IPS-15b (cell line): ENCODE measurements around the gene DICER1.
"Not testable (repeated sequence)": the region's sequence is repeated elsewhere in the genome, so short reads cannot be mapped to it uniquely, and the experiment has no call there.

ENCODE experiments used
- H3K27me3 ChIP-seq: one replicate; pipeline ENCODE4 v1.6.1; 2013; ENCODE audit warnings: low read length; ENCODE audit not compliant: control insufficient read depth, insufficient read depth
- H3K36me3 ChIP-seq: one replicate; pipeline ENCODE4 v1.6.1; 2013; ENCODE audit warnings: low read length; ENCODE audit not compliant: control insufficient read depth, insufficient read depth
- H3K4me1 ChIP-seq: one replicate; pipeline ENCODE4 v1.6.1; 2013; ENCODE audit warnings: mild to moderate bottlenecking, low read length; ENCODE audit not compliant: control insufficient read depth, insufficient read depth
- H3K4me3 ChIP-seq: one replicate; pipeline ENCODE4 v1.5.1; 2013; ENCODE audit warnings: low read depth, low read length
- H3K9ac ChIP-seq: one replicate; pipeline ENCODE4 v1.6.1; 2013; ENCODE audit warnings: low read depth, mild to moderate bottlenecking, low read length
- H3K9me3 ChIP-seq: one replicate; pipeline ENCODE4 v1.6.1; 2013; ENCODE audit warnings: mild to moderate bottlenecking, low read length; ENCODE audit not compliant: control insufficient read depth, insufficient read depth

DICER1 gene

GRCh38 chr14:95183082-95183481, 25.8 kb upstream of the DICER1 start:
- Histone ChIP-seq H3K4me1 (no peaks in the 10 kb centered on the region), H3K27me3 (no peaks in the 10 kb centered on the region), H3K9ac (no peak overlapping the region), H3K4me3 (no peak overlapping the region), H3K9me3 (no peaks in the 10 kb centered on the region), H3K36me3 (no peaks in the 10 kb centered on the region)

GRCh38 chr14:95182379-95182778, 25.1 kb upstream of the DICER1 start:
- Histone ChIP-seq H3K9ac (no peak overlapping the region), H3K9me3 (no peaks in the 10 kb centered on the region), H3K36me3 (no peaks in the 10 kb centered on the region), H3K27me3 (no peaks in the 10 kb centered on the region), H3K4me1 (no peaks in the 10 kb centered on the region), H3K4me3 (no peak overlapping the region)

DNA sequence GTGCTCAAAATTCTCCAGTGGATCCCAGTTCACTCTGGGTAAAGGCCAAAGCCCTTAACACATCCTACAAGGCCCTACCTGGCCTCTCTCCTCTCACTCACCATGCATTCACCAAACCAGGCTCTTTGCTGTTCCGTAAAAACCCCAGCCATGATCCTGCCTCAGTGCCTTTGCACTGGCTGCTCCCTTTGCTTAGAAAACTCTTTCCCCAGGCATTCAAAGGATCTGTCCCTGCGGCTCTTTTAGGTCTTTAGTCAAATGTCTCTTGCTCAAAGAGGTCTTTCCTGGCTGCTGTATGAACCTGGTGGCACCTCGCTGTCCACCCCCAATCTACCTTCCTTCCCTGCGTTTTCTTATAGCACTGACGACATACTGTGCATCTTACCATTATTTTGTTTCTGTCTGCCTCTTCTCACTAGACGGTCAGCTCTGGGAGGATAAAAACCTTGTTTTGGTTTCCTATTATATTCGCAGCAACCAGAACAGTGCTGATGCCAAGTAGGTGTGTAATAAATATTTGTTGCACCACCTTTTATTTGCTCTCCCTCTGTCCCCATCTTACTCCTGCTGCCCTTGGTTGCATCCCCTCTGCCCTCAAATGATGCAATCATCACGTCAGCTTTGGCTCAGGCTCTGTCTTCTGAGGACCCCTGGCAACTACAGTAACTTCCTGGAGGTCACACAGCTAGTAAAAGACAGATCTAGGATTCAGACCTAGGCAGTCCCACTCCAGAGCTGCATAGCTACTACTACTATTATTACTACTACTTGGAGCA, 23.8 kb upstream of the DICER1 start:
- Histone ChIP-seq H3K9ac (no peak overlapping the region), H3K4me1 (no peaks in the 10 kb centered on the region)

GRCh38 chr14:95175670-95176069, 18.3 kb upstream of the DICER1 start:
- H3K36me3 ChIP-seq, H3K9ac ChIP-seq, H3K4me1 ChIP-seq, H3K27me3 ChIP-seq, H3K9me3 ChIP-seq, H3K4me3 ChIP-seq: not testable (repeated sequence)

More for the DNA sequence above, 23.8 kb upstream of the DICER1 start:
- Histone ChIP-seq H3K27me3 (no peaks in the 10 kb centered on the region), H3K4me3 (no peak overlapping the region), H3K9me3 (no peaks in the 10 kb centered on the region), H3K36me3 (no peaks in the 10 kb centered on the region)

DNA sequence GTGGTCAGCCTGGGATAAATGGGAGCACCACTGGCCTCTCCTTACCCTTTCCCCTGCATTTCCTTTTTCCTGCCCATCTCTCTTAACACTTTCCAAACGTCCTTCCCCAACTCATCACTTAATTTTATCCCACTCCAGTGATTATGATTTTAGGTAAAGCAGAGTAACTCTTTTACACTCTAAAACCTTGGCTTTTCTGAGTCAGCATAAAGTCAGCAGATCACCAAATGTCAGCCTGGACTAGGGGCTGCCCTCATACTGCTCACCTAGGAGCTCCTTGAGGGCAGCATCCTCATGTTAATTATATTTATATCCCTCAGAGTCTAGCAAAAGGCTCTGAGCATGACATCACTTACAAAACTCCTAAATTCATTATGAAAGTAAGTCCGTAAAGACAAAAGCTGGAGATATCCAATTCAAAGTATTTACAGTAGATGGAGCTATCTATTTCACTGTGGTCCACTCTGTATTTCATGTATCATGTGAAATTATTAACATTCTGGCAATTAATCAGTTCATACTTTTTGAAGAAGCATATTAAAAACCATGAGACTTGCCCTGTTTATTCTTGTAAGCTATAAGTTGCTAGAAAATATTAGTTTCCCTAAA, 17.0 kb upstream of the DICER1 start:
- Histone ChIP-seq H3K4me3 (no peak overlapping the region), H3K9ac (no peak overlapping the region), H3K27me3 (no peaks in the 10 kb centered on the region), H3K36me3 (no peaks in the 10 kb centered on the region), H3K4me1 (no peaks in the 10 kb centered on the region), H3K9me3 (no peaks in the 10 kb centered on the region)

GRCh38 chr14:95173518-95173917, 16.2 kb upstream of the DICER1 start:
- H3K9ac ChIP-seq, result no peak overlapping the region
- H3K4me3 ChIP-seq, result no peak overlapping the region
- H3K27me3 ChIP-seq, result no peaks in the 10 kb centered on the region
- no peaks in the 10 kb centered on the region for H3K9me3 ChIP-seq
- H3K36me3 ChIP-seq, result no peaks in the 10 kb centered on the region
- H3K4me1 ChIP-seq, result no peaks in the 10 kb centered on the region

DNA sequence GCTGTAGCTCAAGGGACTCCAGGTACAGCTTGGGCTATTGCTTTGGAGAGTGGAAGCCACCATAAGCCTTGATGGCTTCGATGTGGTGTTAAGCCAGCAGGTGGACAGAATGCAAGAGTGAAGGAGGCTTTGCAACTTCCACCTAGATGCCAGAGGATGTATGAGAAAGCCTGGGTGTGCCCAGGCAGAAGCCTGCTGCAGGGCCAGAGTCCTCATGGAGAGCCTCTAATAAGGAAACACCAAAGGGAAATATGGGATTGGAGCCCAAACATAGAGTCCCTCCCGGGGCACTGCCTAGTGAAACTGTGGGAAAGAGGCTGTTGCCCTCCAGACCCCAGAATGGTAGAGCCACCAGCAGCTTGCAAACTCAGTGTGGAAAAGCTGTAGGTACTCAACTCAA, 9.8 kb upstream of the DICER1 start:
- Histone ChIP-seq H3K36me3 (no peaks in the 10 kb centered on the region), H3K27me3 (no peaks in the 10 kb centered on the region), H3K4me1 (peaks cover 3% of the 10 kb centered on the region), H3K9me3 (no peaks in the 10 kb centered on the region), H3K9ac (no peak overlapping the region), H3K4me3 (no peak overlapping the region)

GRCh38 chr14:95165517-95165916, 8.2 kb upstream of the DICER1 start:
- H3K27me3 ChIP-seq, result no peaks in the 10 kb centered on the region
- H3K36me3 ChIP-seq, result no peaks in the 10 kb centered on the region

GRCh38 chr14:95164506-95164905, 7.2 kb upstream of the DICER1 start:
- Histone ChIP-seq H3K9ac (no peak overlapping the region), H3K4me3 (no peak overlapping the region), H3K4me1 (peaks cover 3% of the 10 kb centered on the region), H3K27me3 (no peaks in the 10 kb centered on the region), H3K36me3 (no peaks in the 10 kb centered on the region), H3K9me3 (no peaks in the 10 kb centered on the region)

More at GRCh38 chr14:95165517-95165916, 8.2 kb upstream of the DICER1 start:
- H3K4me3 ChIP-seq, result no peak overlapping the region
- no peak overlapping the region for H3K9ac ChIP-seq
- H3K9me3 ChIP-seq, result no peaks in the 10 kb centered on the region
- H3K4me1 ChIP-seq, result peaks cover 3% of the 10 kb centered on the region

- Histone ChIP-seq H3K27me3 (no peaks in the 10 kb centered on the region), H3K4me1 (peaks cover 3% of the 10 kb centered on the region), H3K9me3 (no peaks in the 10 kb centered on the region), H3K9ac (no peak overlapping the region), H3K36me3 (no peaks in the 10 kb centered on the region), H3K4me3 (no peak overlapping the region)
Observed at GRCh38 chr14:95163666-95164065, 6.3 kb upstream of the DICER1 start.

GRCh38 chr14:95163132-95163531, 5.8 kb upstream of the DICER1 start:
- peaks cover 3% of the 10 kb centered on the region for H3K4me1 ChIP-seq
- H3K36me3 ChIP-seq, result no peaks in the 10 kb centered on the region
- no peaks in the 10 kb centered on the region for H3K27me3 ChIP-seq
- H3K9me3 ChIP-seq, result no peaks in the 10 kb centered on the region
- H3K9ac ChIP-seq, result no peak overlapping the region
- no peak overlapping the region for H3K4me3 ChIP-seq

GRCh38 chr14:95162641-95163040, 5.3 kb upstream of the DICER1 start:
- Histone ChIP-seq H3K4me3 (no peak overlapping the region), H3K9ac (no peak overlapping the region), H3K9me3 (no peaks in the 10 kb centered on the region), H3K36me3 (no peaks in the 10 kb centered on the region), H3K27me3 (no peaks in the 10 kb centered on the region), H3K4me1 (peaks cover 3% of the 10 kb centered on the region)
